ENCODE data around the gene MYOM3. TPM values are rescaled to one million over a fixed set of nuclear protein-coding genes. Genes with fewer than 3 reads are reported as not detected.

Gene MYOM3
- total RNA-seq, 2 donors from 2014 or later, result 2.3 to 4.3 TPM

- no peak for DNase-seq
- Histone ChIP-seq H3K36me3 (replicated peaks in 1 of 2; ENCODE audit: insufficient read depth in 1 of 2, low read depth in 2 of 2) (no peaks in the 10 kb centered on the region), H3K27me3 (no peaks in the 10 kb centered on the region), H3K4me3 (no peak overlapping the region), H3K4me1 (peaks cover 50% of the 10 kb centered on the region), H3K27ac (no peak overlapping the region), H3K9me3 (no peaks in the 10 kb centered on the region)
- intact Hi-C loops (cut with DNase I), result no loop called here
- TF ChIP-seq POLR2A (IDR thresholded peaks at IDR 0.05), result no peak
- TF ChIP-seq CTCF (IDR thresholded peaks at IDR 0.05), result no peak
- 92 to 95% methylated on average over 11 of the region's 11 CpGs for WGBS, 2 donors
- no peak for ATAC-seq
Observed at GRCh38 chr1:24097663-24098062, 14.3 kb downstream of the MYOM3 start.

- no peaks in the 10 kb centered on the region for H3K9me3 ChIP-seq
- H3K4me3 ChIP-seq, result no peak overlapping the region
- peaks cover 41% of the 10 kb centered on the region for H3K4me1 ChIP-seq
- H3K36me3 ChIP-seq (replicated peaks in 1 of 2; ENCODE audit: insufficient read depth in 1 of 2, low read depth in 2 of 2), result no peaks in the 10 kb centered on the region
- intact Hi-C loops (cut with DNase I), result no loop called here
- DNase-seq, result no peak
- 89 to 90% methylated on average over 5 of the region's 5 CpGs for WGBS, 2 donors
- TF ChIP-seq CTCF (IDR thresholded peaks at IDR 0.05) (no peak), POLR2A (IDR thresholded peaks at IDR 0.05) (no peak)
- no peak for ATAC-seq
- no peaks in the 10 kb centered on the region for H3K27me3 ChIP-seq
- H3K27ac ChIP-seq, result no peak overlapping the region
Observed at GRCh38 chr1:24096739-24097103, 15.2 kb downstream of the MYOM3 start.

- Histone ChIP-seq H3K27ac (no peak overlapping the region), H3K4me1 (peaks cover 41% of the 10 kb centered on the region), H3K27me3 (no peaks in the 10 kb centered on the region), H3K36me3 (replicated peaks in 1 of 2; ENCODE audit: insufficient read depth in 1 of 2, low read depth in 2 of 2) (no peaks in the 10 kb centered on the region), H3K4me3 (no peak overlapping the region), H3K9me3 (no peaks in the 10 kb centered on the region)
- ATAC-seq (no peak), DNase-seq (no peak)
- 74 to 81% methylated on average over 5 to 8 of the region's 8 CpGs for WGBS, 2 donors
- no peak for TF ChIP-seq POLR2A (IDR thresholded peaks at IDR 0.05)
- TF ChIP-seq CTCF (IDR thresholded peaks at IDR 0.05), result no peak
- intact Hi-C loops (cut with DNase I), result no loop called here
Observed at GRCh38 chr1:24096009-24096738, 15.8 kb downstream of the MYOM3 start.

GRCh38 chr1:24095140-24095859 is 16.6 kb downstream of the MYOM3 start:
- TF ChIP-seq CTCF (IDR thresholded peaks at IDR 0.05) (no peak), POLR2A (IDR thresholded peaks at IDR 0.05) (no peak)
- H3K27me3 ChIP-seq, result no peaks in the 10 kb centered on the region
- ATAC-seq, result no peak
- no peaks in the 10 kb centered on the region for H3K36me3 ChIP-seq (replicated peaks in 1 of 2; ENCODE audit: insufficient read depth in 1 of 2, low read depth in 2 of 2)
- H3K9me3 ChIP-seq, result no peaks in the 10 kb centered on the region
- no peak overlapping the region for H3K27ac ChIP-seq
- WGBS, 2 donors, result 52 to 53% methylated on average over 13 to 14 of the region's 14 CpGs
- no peak for DNase-seq
- intact Hi-C loops (cut with DNase I), result no loop called here
- H3K4me1 ChIP-seq, result peaks cover 41% of the 10 kb centered on the region
- no peak overlapping the region for H3K4me3 ChIP-seq

Measured in body of pancreas (tissue), 4 donors.